GM18507 (cell line): ENCODE data around the gene SLX4.

ENCODE experiments used
- DNase-seq: peaks from one replicate; pipeline ENCODE4 v3.0.0; 2011; ENCODE audit warnings: low read depth; ENCODE audit not compliant: insufficient read length; ENCODE audit errors: extremely low spot score
- FAIRE-seq: peaks from 2 replicates; lab custom pipeline; 2011; peaks lifted over from hg19 to GRCh38; lab: Jason Lieb, UNC

SLX4 gene

DNA sequence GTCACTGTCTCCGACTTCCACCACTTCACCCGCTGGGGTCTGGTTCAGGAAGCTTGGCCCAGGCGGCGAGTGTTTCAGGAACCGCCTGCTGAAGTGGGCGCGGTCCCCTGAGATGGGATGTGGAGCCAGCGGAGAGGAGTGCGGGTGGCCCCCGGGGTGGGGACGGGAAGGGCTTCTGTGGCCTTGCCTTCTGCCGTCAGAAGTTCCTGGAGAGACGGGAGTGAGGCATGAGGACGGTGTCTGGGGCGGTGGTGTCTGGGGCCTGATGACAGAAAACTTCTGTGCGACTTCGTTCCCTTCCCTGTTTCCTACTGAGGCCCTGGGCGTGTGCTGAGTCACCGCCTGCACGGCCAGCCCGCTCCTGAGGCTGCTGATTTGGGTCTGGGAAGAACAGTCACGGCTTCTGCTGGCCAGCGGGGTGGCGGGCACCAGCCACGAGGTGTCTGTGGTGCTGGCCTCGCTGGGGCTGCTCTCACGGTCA, 21.9 kb downstream of the SLX4 start:
- FAIRE-seq (no peak), DNase-seq (no peak)

DNA sequence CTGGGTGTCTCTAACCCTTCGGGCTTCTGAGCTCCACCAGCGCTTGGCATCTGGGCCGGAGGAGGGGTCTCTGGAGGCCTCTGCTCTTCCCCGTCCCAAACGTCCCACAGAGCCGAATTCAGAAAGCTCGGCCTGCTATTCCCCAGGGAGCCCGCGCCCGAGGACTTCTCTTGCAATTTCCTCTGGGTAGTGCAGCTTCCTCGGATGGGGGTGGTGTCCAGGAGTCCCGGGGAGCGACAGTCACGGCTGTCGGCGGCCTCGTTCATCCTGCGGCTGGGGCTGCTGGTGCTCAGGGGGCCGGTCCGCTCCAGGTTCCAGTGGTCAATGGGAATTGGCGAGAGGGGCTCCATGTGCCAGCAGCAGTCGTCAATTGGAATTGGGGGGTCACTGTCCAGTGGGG, 22.4 kb downstream of the SLX4 start:
- no peak for FAIRE-seq
- no peak for DNase-seq

- FAIRE-seq (no peak), DNase-seq (no peak)
Observed at GRCh38 chr16:3587547-3588110, 23.8 kb downstream of the SLX4 start.

DNA sequence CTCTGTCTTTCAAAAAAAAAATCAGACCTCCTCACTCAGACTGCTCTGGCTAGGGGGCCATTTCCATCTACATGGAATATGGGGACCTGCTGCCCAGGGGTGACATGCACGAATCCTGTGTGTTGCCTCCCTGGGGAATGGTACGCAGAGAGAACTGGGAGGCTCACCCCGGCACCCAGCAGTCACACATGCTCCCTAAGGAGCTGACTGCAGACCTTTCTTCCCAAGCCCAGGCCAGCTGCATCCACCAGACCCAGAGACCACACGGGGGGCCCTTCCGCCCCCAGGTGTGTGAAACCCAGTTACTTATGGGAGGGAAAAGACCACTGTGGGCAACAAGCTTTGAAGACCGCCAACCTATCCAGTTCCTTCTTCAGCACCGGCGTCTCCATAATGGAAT, 27.0 kb downstream of the SLX4 start:
- FAIRE-seq (no peak), DNase-seq (no peak)

DNA sequence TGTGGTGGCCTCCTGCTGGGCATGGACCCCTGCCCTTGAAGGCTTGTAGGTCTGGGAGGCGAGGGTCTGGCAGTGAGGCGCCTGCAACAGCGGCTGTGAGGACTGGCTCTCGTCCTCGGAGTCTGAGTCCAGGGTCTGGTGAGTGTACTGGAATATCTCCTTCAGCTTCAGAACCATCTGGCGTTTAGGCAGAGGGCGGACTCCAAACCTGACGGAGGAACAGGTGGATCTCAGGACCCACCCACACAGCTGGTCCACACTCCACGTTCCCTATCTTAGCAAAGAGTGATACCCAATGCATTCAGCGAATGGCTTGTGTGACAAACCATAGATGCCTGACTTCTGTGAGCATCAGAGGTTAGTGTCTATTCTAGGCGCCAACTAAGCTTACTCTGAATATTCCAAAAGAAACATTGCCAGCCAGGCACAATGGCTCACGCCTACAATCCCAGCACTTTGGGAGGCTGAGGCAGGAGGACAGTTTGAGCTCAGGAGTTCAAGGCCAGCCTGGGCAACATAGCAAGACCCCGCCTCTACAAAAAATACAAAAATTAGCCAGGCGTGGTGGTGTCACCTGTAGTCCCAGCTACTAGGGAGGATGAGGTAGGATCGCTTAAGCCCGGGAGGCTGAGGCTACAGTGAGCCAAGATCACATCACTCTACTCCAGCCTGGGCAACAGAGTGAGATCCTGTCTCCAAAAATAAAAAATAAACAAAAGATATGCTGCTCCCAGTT, 27.9 kb downstream of the SLX4 start:
- DNase-seq (no peak), FAIRE-seq (no peak)

GRCh38 chr16:3582276-3583165, 28.9 kb downstream of the SLX4 start:
- DNase-seq (no peak), FAIRE-seq (no peak)

DNA sequence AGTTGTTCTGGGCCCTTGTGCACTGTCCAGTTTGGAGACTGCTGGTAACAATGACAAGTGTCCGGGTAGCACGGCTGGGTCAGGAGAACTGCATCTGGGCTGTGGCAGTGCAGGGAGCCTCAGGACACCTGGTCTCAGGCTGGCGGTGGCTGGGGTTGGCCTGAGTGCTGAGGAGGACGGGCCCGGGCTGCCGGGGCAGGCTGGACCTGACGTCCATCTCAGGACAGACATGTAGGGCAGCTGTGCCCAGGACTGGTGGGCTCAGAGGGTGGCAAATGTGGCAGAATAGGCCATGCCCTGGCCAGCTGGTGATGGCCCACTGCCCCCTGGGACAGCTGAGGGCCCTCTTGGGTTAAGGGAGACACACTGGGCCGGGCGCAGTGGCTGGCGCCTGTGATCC, 30.0 kb downstream of the SLX4 start:
- FAIRE-seq, result no peak

GRCh38 chr16:3580686-3581085, 30.7 kb downstream of the SLX4 start:
- DNase-seq, result no peak
- FAIRE-seq, result no peak

More for the DNA sequence above, 30.0 kb downstream of the SLX4 start:
- DNase-seq, result no peak

GRCh38 chr16:3580251-3580651, 31.2 kb downstream of the SLX4 start:
- FAIRE-seq (no peak), DNase-seq (no peak)

DNA sequence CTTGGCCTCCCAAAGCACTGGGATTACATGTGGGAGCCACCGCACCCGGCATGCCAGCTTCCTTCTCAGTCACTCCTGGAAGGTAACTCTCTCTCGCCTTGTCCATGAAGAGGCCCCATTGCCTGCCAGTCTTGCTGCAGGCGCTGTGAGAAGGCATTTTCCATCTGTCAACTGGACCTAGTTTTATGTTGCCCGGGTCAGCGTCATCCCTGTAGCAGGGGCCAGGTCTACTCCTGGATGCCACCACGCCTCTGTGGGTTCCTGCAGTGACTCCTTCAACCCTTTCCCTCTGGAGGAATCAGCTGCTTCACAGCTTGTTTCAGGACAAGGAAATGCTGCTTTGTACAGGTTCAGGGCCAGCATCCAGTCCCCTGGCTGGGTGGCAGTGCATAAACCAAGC, 31.6 kb downstream of the SLX4 start:
- no peak for DNase-seq
- FAIRE-seq, result no peak

- peak; percentile 89 for FAIRE-seq
- peak; percentile 64 for DNase-seq
Observed at GRCh38 chr16:3578610-3579551, 32.5 kb downstream of the SLX4 start.

- FAIRE-seq (no peak), DNase-seq (no peak)
Observed at GRCh38 chr16:3578121-3578520, 33.3 kb downstream of the SLX4 start.

- peak; percentile 53 for FAIRE-seq
Observed at GRCh38 chr16:3577302-3577752, 34.1 kb downstream of the SLX4 start, which contains the start of gene NLRC3. Gene NLRC3, minus strand, starts transcription at chr16:3577403. Its CDS starts 12,367 bp downstream, at chr16:3565036.

DNA sequence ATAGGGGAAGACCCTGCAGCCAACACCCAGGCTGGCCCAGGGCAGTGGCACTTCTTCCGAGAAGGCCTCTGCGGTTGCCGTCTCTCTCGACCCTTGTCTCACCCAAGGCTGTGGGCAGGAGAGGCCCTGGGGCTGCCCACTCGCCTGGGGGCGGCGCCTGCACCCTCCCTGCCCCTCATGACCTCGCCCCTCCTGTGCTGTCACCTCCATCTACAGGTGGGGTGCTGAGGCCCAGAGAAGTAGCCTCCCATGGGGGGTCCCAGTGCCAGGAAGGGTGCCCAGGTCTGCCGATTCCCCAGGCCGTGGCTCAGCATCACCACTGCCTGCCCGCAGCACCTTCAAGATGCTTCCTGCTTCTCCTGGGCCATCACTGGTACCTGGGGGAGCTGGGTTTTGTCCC, 35.2 kb downstream of the SLX4 start:
- no peak for FAIRE-seq
- DNase-seq, result no peak

More at GRCh38 chr16:3577302-3577752, 34.1 kb downstream of the SLX4 start, which contains the start of gene NLRC3:
- DNase-seq, result no peak

- no peak for FAIRE-seq
- DNase-seq, result no peak
Observed at GRCh38 chr16:3575491-3575890, 35.9 kb downstream of the SLX4 start.

GRCh38 chr16:3574195-3574594, 37.2 kb downstream of the SLX4 start:
- FAIRE-seq (no peak), DNase-seq (no peak)

DNA sequence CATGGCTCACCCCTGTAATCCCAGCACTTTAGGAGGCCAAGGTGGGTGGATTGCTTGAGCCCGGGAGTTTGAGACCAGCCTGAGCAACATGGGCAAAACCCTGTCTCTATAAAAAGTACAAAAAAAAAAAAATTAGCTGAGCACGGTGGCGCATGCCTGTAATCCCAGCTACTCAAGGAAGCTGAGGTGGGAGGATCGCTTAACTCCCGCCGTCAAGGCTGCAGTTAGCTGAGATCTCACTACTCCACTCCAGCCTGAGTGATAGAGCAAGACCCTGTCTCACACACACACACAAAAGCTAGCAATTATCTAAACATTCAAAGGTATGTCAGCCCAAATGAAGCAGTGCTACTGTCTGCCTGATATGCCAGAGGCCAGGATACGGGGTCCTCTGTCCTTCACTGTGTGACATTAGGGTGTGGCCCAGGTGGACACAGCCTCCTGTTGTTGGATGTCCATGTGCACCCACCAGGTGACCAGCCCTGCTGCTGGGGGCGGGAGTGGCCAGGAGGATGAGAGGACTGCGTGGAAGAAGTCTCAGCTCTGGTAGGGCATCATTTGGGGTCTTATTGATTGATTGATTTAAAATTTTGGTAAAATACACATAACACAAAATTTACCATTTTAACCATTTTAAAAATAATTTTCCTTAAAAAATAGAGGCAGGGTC, 38.1 kb downstream of the SLX4 start:
- no peak for FAIRE-seq

GRCh38 chr16:3570420-3571062, 40.9 kb downstream of the SLX4 start:
- FAIRE-seq (no peak), DNase-seq (no peak)

More for the DNA sequence above, 38.1 kb downstream of the SLX4 start:
- DNase-seq, result no peak
